SK-N-MC (cell line): ENCODE data around the gene LCE1C.

Source experiments
- EZH2 ChIP-seq: fragments of 200-600 bp; sonication (generic); IDR thresholded peaks from one replicate; pipeline ENCODE4 v1.6.1; 2017; ENCODE audit warnings: antibody characterized with exemption
- POLR2AphosphoS5 ChIP-seq: IDR thresholded peaks from 2 replicates; pipeline ENCODE4 v1.6.1; 2012; ENCODE audit warnings: mild to moderate bottlenecking, low read depth, low read length, borderline replicate concordance

- TF ChIP-seq EZH2, result no peak
- no peak for TF ChIP-seq POLR2AphosphoS5
These were observed 18.5 kb upstream of the LCE1C start for GRCh38 chr1:152824964-152825363.
